A673 (cell line): ENCODE measurements around the gene NRXN3.

Experiments used
- EZH2 ChIP-seq: fragments of 200-600 bp; sonication (generic); IDR thresholded peaks from 2 replicates; pipeline ENCODE4 v1.6.1; 2017; ENCODE audit warnings: borderline replicate concordance, low read depth, mild to moderate bottlenecking, mixed read lengths, antibody characterized with exemption, low read length; ENCODE audit not compliant: poor library complexity, severe bottlenecking
- TF ChIP-seq, protein P1 (sequence below): fragments of 300-800, 200-600 bp; sonication (generic); conservative IDR thresholded peaks from 2 replicates; pipeline ENCODE4 v1.5.1; 2017; ENCODE audit warnings: low read depth, mild to moderate bottlenecking, antibody characterized with exemption, low read length, moderate library complexity, mixed read lengths

- TF ChIP-seq, protein P1, sequence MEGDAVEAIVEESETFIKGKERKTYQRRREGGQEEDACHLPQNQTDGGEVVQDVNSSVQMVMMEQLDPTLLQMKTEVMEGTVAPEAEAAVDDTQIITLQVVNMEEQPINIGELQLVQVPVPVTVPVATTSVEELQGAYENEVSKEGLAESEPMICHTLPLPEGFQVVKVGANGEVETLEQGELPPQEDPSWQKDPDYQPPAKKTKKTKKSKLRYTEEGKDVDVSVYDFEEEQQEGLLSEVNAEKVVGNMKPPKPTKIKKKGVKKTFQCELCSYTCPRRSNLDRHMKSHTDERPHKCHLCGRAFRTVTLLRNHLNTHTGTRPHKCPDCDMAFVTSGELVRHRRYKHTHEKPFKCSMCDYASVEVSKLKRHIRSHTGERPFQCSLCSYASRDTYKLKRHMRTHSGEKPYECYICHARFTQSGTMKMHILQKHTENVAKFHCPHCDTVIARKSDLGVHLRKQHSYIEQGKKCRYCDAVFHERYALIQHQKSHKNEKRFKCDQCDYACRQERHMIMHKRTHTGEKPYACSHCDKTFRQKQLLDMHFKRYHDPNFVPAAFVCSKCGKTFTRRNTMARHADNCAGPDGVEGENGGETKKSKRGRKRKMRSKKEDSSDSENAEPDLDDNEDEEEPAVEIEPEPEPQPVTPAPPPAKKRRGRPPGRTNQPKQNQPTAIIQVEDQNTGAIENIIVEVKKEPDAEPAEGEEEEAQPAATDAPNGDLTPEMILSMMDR = no peak
- no peak for TF ChIP-seq EZH2
These were observed 170.1 kb downstream of the NRXN3 start for GRCh38 chr14:78340250-78340649.
